Heart right ventricle (tissue), 16 donors: Measurements from ENCODE around the gene HNRNPA2B1. TPM values are rescaled to one million over a fixed set of nuclear protein-coding genes. Genes with fewer than 3 reads are reported as not detected.

Experiments used
- ATAC-seq, 8 donors: fragments of 200-7000 bp; cut with Tn5 transposase; one replicate each; pipeline ENCODE4 v1.9.1; 2020; ENCODE audit warnings: mild to moderate bottlenecking in 8 of 8, moderate library complexity in 8 of 8, moderate number of reproducible peaks in 1 of 8
- DNase-seq, 2 donors: peaks; one replicate each; pipeline ENCODE4 v3.0.0-alpha.2; 2020
- H3K27ac ChIP-seq, 10 donors: fragments of 200-600 bp; sonication (generic) in 2 of 10; one replicate each; pipeline versions ENCODE4 v1.5.0 to v1.8.0; 2020 to 2022; ENCODE audit warnings: mild to moderate bottlenecking in 3 of 10
- H3K27me3 ChIP-seq, 7 donors: fragments of 200-600 bp; one replicate each; pipeline ENCODE4 v1.8.0; 2021 to 2022; ENCODE audit warnings: mild to moderate bottlenecking in 2 of 7
- H3K36me3 ChIP-seq, 9 donors: fragments of 200-600 bp; sonication (generic) in 1 of 9; one replicate each; pipeline versions ENCODE4 v1.5.0 to v1.8.0; 2020 to 2022; ENCODE audit warnings: mild to moderate bottlenecking in 2 of 9
- H3K4me1 ChIP-seq, 9 donors: fragments of 200-600 bp; sonication (generic) in 1 of 9; one replicate each; pipeline versions ENCODE4 v1.5.0 to v1.8.0; 2020 to 2022; ENCODE audit warnings: mild to moderate bottlenecking in 4 of 9
- H3K4me3 ChIP-seq, 10 donors: fragments of 200-600 bp; sonication (generic) in 2 of 10; one replicate each; pipeline versions ENCODE4 v1.5.0 to v1.8.0; 2020 to 2022; ENCODE audit warnings: mild to moderate bottlenecking in 7 of 10, moderate library complexity in 2 of 10
- H3K9me3 ChIP-seq, 11 donors: fragments of 200-600 bp in 10 of 11; sonication (generic) in 2 of 11; one replicate each; pipeline versions ENCODE4 v1.5.0 to v1.8.0; 2013 to 2022; ENCODE audit warnings: mild to moderate bottlenecking in 2 of 11, control low read depth in 1 of 11, moderate library complexity in 1 of 11
- CTCF ChIP-seq, 9 donors: fragments of 200-600 bp; sonication (generic) in 2 of 9; IDR thresholded peaks; one replicate each; pipeline versions ENCODE4 v1.5.0 to v1.8.0; 2021 to 2022; ENCODE audit warnings: antibody characterized with exemption in 9 of 9, mild to moderate bottlenecking in 5 of 9, moderate library complexity in 1 of 9
- WGBS, 2 donors: extraction: QIAGEN DNeasy Blood & Tissue Kit; methylation state at CpG; one replicate each; pipeline ENCODE4 v1.1.7; 2013; ENCODE audit warnings: inconsistent platforms in 1 of 2; 5-methylcytosine and 5-hydroxymethylcytosine counted together
- intact Hi-C, 10 donors: fragments of 100-400 bp; cut with DNase I; formaldehyde crosslinking; loops; one replicate each; pipeline versions ENCODE4 v1.11.1 to v1.14.2; 2022
- polyA plus RNA-seq, 2 donors: library from polyadenylated mRNA; stranded (reverse); fragments of 200-250 nt; gene quantifications; one replicate each; pipeline ENCODE4 v1.2.3, GENCODE V29; 2013
- total RNA-seq, 10 donors: library from RNA; stranded (reverse); fragmentation: NEBNext Ultra II Directional in 3 of 10; extraction: Animal tissue kit (Norgen Biotek cat#: 25700) in 3 of 10; gene quantifications; one replicate each; pipeline versions ENCODE4 v1.2.1 to v1.2.4, GENCODE V29; 2021 to 2023
- donor health status: Arrhythmogenic right ventricular cardiomyopathy.
- donor health status: ischemic (EF 13 %, LVEDD 7.1; RV severe dilation, severe dysfunction).
- donor health status: healthy with polysubstance abuse.
- donor health status: DM: no; HTN: yes; CAD: no.
- donor health status: DM: no; HTN: no; CAD: no.
- donor health status: ischemic (EF 25% LVEDD 6.9; RV normal size, moderate dysfunction).
- donor health status: ischemic (EF 25% LVEDD 5.7; RV mildly dilated, moderate dysfunction).
- donor health status: healthy.
- donor health status: DM: yes; HTN: yes; CAD: no.
- donor health status: Ischemic cardiomyopathy.
- donor health status: ischemic (EF 35%, LVEDD 5.7; RV mildly dilated, moderate dysfunction).
- donor health status: nonischemic (EF 11% LVEDD 7.7; RV severe dilation, severe dysfunction).
- donor health status: DM: yes; HTN: yes; CAD: no.
- donor health status: PGD.
- donor health status: ischemic (EF 29% LVEDD 5.4; RV normal size, mild dysfunction).
- donor health status: nonischemic (EF 23%, LVEDD 6.1; RV moderate dilation, normal function).

The HNRNPA2B1 gene
- total and polyA plus RNA-seq, 12 donors = 364 to 667 (median 404) TPM

- DNase-seq = no peak
- Histone ChIP-seq H3K4me1 (no peaks in the 10 kb centered on the region), H3K9me3 (no peaks in the 10 kb centered on the region), H3K36me3 (peaks cover 0 to 17% (median 0%) of the 10 kb centered on the region in 9 donors), H3K27ac (no peak overlapping the region), H3K4me3 (no peak overlapping the region), H3K27me3 (no peaks in the 10 kb centered on the region)
- TF ChIP-seq CTCF (IDR thresholded peaks at IDR 0.05) = no peak
- no peak for ATAC-seq
- WGBS, 2 donors = 98 to 99% methylated on average over 1 of the region's 1 CpG
- intact Hi-C loops = no loop called here
Measured at GRCh38 chr7:26172048-26172447, 28.5 kb downstream of the HNRNPA2B1 start.

GRCh38 chr7:26171601-26172000 lies 28.9 kb downstream of the HNRNPA2B1 start:
- intact Hi-C loops = no loop called here
- no peaks in the 10 kb centered on the region for H3K9me3 ChIP-seq

GRCh38 chr7:26170663-26171062 lies 29.9 kb downstream of the HNRNPA2B1 start:
- intact Hi-C loops = no loop called here
- Histone ChIP-seq H3K36me3 (peaks cover 0 to 17% (median 0%) of the 10 kb centered on the region in 9 donors), H3K27ac (no peak overlapping the region), H3K4me1 (peaks cover 0 to 5% (median 0%) of the 10 kb centered on the region in 9 donors), H3K27me3 (no peaks in the 10 kb centered on the region), H3K9me3 (no peaks in the 10 kb centered on the region), H3K4me3 (no peak overlapping the region)
- no peak for TF ChIP-seq CTCF (IDR thresholded peaks at IDR 0.05)
- DNase-seq (no peak), ATAC-seq (no peak)
- 88 to 91% methylated on average over 1 of the region's 1 CpG for WGBS, 2 donors

More at GRCh38 chr7:26171601-26172000, 28.9 kb downstream of the HNRNPA2B1 start:
- no peak for TF ChIP-seq CTCF (IDR thresholded peaks at IDR 0.05)
- no peak for ATAC-seq
- 95 to 96% methylated on average over 2 of the region's 2 CpGs for WGBS, 2 donors
- no peaks in the 10 kb centered on the region for H3K27me3 ChIP-seq
- H3K4me1 ChIP-seq = peaks cover 0 to 3% (median 0%) of the 10 kb centered on the region in 9 donors
- DNase-seq = no peak
- peaks cover 0 to 17% (median 0%) of the 10 kb centered on the region in 9 donors for H3K36me3 ChIP-seq
- no peak overlapping the region for H3K4me3 ChIP-seq
- H3K27ac ChIP-seq = no peak overlapping the region

GRCh38 chr7:26169271-26169670 lies 31.3 kb downstream of the HNRNPA2B1 start:
- H3K36me3 ChIP-seq = peaks cover 0 to 17% (median 0%) of the 10 kb centered on the region in 9 donors
- peaks cover 0 to 7% (median 0%) of the 10 kb centered on the region in 11 donors for H3K9me3 ChIP-seq
- peaks cover 0 to 5% (median 0%) of the 10 kb centered on the region in 9 donors for H3K4me1 ChIP-seq
- no peak for ATAC-seq
- no peak overlapping the region for H3K27ac ChIP-seq
- intact Hi-C loops = no loop called here
- no peak for TF ChIP-seq CTCF (IDR thresholded peaks at IDR 0.05)
- DNase-seq = no peak
- no peaks in the 10 kb centered on the region for H3K27me3 ChIP-seq
- no peak overlapping the region for H3K4me3 ChIP-seq
- 76 to 83% methylated on average over 3 of the region's 3 CpGs for WGBS, 2 donors
